Measurements from ENCODE around the gene FAM43B. TPM values are rescaled to one million over a fixed set of nuclear protein-coding genes. Genes with fewer than 3 reads are reported as not detected.

Gene FAM43B, protein sequence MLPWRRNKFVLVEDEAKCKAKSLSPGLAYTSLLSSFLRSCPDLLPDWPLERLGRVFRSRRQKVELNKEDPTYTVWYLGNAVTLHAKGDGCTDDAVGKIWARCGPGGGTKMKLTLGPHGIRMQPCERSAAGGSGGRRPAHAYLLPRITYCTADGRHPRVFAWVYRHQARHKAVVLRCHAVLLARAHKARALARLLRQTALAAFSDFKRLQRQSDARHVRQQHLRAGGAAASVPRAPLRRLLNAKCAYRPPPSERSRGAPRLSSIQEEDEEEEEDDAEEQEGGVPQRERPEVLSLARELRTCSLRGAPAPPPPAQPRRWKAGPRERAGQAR
- 0.80 TPM for polyA plus RNA-seq (2013, experiment 1 of 2)
- polyA plus RNA-seq (2013, experiment 2 of 2): 0.73 TPM

DNA sequence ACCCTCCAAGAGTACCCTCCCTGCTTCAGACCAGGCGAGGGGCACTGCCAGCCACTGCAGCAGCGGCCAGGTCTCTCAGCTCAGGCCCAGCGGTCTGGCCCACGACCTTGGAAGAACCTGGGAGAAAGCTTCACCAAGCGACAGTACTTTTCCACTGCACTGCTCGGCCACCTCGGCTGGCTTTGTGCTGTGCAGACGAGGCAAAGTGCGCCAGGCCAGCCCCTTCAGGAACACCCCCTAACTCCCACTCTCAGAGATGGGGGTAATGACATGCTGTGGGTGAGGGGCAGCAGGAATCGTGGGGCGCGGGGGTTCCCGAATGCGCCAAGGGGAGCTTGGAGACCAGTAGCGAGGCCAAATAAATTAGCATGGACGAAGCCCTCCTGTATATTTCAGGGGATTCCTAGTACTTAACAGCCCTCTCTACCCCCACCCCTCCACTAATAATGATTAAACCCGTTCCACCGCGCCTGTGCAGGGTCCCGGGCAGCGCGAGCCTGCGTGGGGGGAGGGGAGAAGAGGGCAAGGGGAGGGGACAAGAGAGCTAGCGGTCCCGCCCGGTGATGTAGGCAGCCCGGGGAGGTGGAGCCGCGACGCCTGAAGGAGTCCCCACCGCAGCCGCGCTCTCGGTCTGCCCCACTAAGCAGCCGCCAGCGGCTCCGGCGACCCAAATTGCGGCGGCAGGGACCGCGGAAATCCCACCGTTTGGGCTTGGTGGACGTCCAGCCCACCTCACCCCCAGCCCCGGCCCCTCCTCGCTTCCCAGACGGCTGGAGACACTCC, at the start of gene FAM43B:
Gene FAM43B (plus strand): TSS at position 629 of the 783 bp plus-strand sequence. CDS start 401 bp downstream, outside the sequence.
- Histone ChIP-seq H3K27ac (ENCODE audit: low read depth, low read length) (no peak within 1 kb of the TSS), H3K4ac (ENCODE audit: low read depth, low read length) (no peak within 1 kb of the TSS), H2BK120ac (ENCODE audit: low read depth, low read length) (no peak within 1 kb of the TSS)

DNA sequence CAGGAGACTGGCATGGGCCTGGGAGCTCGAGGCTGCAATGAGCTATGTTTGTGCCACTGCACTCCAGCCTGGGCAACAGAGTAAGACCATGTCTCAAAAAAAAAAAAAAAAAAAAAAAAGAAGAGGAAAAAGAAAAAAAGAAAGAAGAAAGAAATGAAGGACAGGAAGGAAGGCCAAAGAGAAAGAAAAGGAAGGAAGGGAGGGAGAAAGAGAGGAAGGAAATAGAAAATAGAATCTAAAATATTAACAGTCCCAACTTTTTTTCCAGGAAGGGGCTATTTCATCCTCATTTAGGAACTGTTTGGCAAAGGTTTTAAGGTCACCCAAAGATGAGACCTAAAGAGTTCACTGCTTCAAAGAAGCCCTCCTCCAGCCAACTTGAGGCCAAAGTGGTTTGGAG, 46.9 kb upstream of the FAM43B start:
- no peak overlapping the region for H4K8ac ChIP-seq (ENCODE audit: low read depth, low read length)
- no peak overlapping the region for H3K27ac ChIP-seq (ENCODE audit: low read depth, low read length)
- H3K27me3 ChIP-seq (ENCODE audit: insufficient read depth, low read length, poor library complexity): no peaks in the 10 kb centered on the region
- no peak overlapping the region for H3K18ac ChIP-seq (ENCODE audit: low read length)
- no peak overlapping the region for H3K9ac ChIP-seq (ENCODE audit: low read length)
- no peak overlapping the region for H3K4ac ChIP-seq (ENCODE audit: low read depth, low read length)
- H3K4me1 ChIP-seq (ENCODE audit: control insufficient read depth, low read depth, low read length): no peaks in the 10 kb centered on the region
- DNase-seq: no peak
- no peak overlapping the region for H2BK120ac ChIP-seq (ENCODE audit: low read depth, low read length)
- H3K79me2 ChIP-seq (ENCODE audit: control insufficient read depth, insufficient read depth, low read length): peaks cover 3% of the 10 kb centered on the region
- H3K23ac ChIP-seq (ENCODE audit: low read length): no peak overlapping the region
- no CpG with 5 or more reads among the region's 1 CpG for WGBS (ENCODE audit: extremely low coverage, insufficient coverage, low lambda C conversion rate)
- H3K56ac ChIP-seq (ENCODE audit: low read length): no peak overlapping the region
- H2BK15ac ChIP-seq (replicated peaks; ENCODE audit: low read depth): no peak overlapping the region
- H3K4me3 ChIP-seq (ENCODE audit: low read length): no peak overlapping the region
- H3K4me2 ChIP-seq (ENCODE audit: low read length): no peak overlapping the region
- peaks cover 2% of the 10 kb centered on the region for H3K36me3 ChIP-seq (ENCODE audit: control insufficient read depth, insufficient read depth, low read length)
- H3K79me1 ChIP-seq (ENCODE audit: low read length): peaks cover 6% of the 10 kb centered on the region
- H2BK5ac ChIP-seq (ENCODE audit: low read length): no peak overlapping the region
- H4K5ac ChIP-seq (ENCODE audit: low read length): no peak overlapping the region
- no peak overlapping the region for H2AK5ac ChIP-seq (ENCODE audit: low read length)

More for the DNA sequence above, at the start of gene FAM43B:
- Histone ChIP-seq H3K4me1 (ENCODE audit: control insufficient read depth, low read depth, low read length) (no peaks in the 10 kb centered on the region), H2AK5ac (ENCODE audit: low read length) (no peak within 1 kb of the TSS), H3K9ac (ENCODE audit: low read length) (peak within 1 kb of the TSS; percentile 67), H3K23ac (ENCODE audit: low read length) (peak within 1 kb of the TSS; percentile 59), H3K18ac (ENCODE audit: low read length) (peak within 1 kb of the TSS; percentile 65), H4K8ac (ENCODE audit: low read depth, low read length) (no peak within 1 kb of the TSS), H3K4me2 (ENCODE audit: low read length) (peak within 1 kb of the TSS; percentile 77), H3K56ac (ENCODE audit: low read length) (peak within 1 kb of the TSS; percentile 88), H3K36me3 (ENCODE audit: control insufficient read depth, insufficient read depth, low read length) (no peaks in the 10 kb centered on the region), H2BK5ac (ENCODE audit: low read length) (no peak within 1 kb of the TSS), H3K79me2 (ENCODE audit: control insufficient read depth, insufficient read depth, low read length) (no peaks in the 10 kb centered on the region), H3K27me3 (ENCODE audit: insufficient read depth, low read length, poor library complexity) (peaks cover 32% of the 10 kb centered on the region), H3K4me3 (ENCODE audit: low read length) (peak within 1 kb of the TSS; percentile 33), H4K5ac (ENCODE audit: low read length) (no peak within 1 kb of the TSS), H2BK15ac (replicated peaks; ENCODE audit: low read depth) (no peak within 1 kb of the TSS), H3K79me1 (ENCODE audit: low read length) (no peaks in the 10 kb centered on the region)
- DNase-seq: peak; percentile 77
- no CpG with 5 or more reads among the region's 47 CpGs for WGBS (ENCODE audit: extremely low coverage, insufficient coverage, low lambda C conversion rate)

DNA sequence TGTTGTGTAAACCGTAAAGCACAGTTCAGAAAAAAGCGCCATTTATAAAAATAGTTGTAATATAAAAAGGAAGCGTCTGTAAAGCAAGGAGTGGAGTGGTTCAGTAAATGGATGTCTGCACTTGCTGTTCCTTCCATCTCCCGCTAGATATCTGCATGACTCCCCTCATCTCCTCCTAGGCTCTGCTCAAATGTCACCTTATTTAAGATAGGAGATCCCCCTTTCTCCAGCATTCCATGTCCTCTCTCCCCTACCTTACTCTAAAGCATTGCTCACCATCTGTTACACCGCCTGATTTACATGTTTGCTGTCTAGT, 45.2 kb upstream of the FAM43B start:
- H2BK5ac ChIP-seq (ENCODE audit: low read length): no peak overlapping the region
- no peak overlapping the region for H3K23ac ChIP-seq (ENCODE audit: low read length)
- H3K56ac ChIP-seq (ENCODE audit: low read length): peak overlapping the region; percentile 93
- H3K18ac ChIP-seq (ENCODE audit: low read length): no peak overlapping the region
- peak overlapping the region; percentile 8 for H3K4ac ChIP-seq (ENCODE audit: low read depth, low read length)
- no peak overlapping the region for H2BK15ac ChIP-seq (replicated peaks; ENCODE audit: low read depth)
- no peak overlapping the region for H4K8ac ChIP-seq (ENCODE audit: low read depth, low read length)
- H3K4me3 ChIP-seq (ENCODE audit: low read length): peak overlapping the region; percentile 81
- no peaks in the 10 kb centered on the region for H3K36me3 ChIP-seq (ENCODE audit: control insufficient read depth, insufficient read depth, low read length)
- H3K27me3 ChIP-seq (ENCODE audit: insufficient read depth, low read length, poor library complexity): no peaks in the 10 kb centered on the region
- no peak overlapping the region for H2BK120ac ChIP-seq (ENCODE audit: low read depth, low read length)
- H3K4me2 ChIP-seq (ENCODE audit: low read length): peak overlapping the region; percentile 47
- DNase-seq: no peak
- H3K9ac ChIP-seq (ENCODE audit: low read length): peak overlapping the region; percentile 84
- H3K79me2 ChIP-seq (ENCODE audit: control insufficient read depth, insufficient read depth, low read length): peaks cover 3% of the 10 kb centered on the region
- H4K5ac ChIP-seq (ENCODE audit: low read length): no peak overlapping the region
- no peak overlapping the region for H2AK5ac ChIP-seq (ENCODE audit: low read length)
- H3K4me1 ChIP-seq (ENCODE audit: control insufficient read depth, low read depth, low read length): no peaks in the 10 kb centered on the region
- WGBS (ENCODE audit: extremely low coverage, insufficient coverage, low lambda C conversion rate): no CpG with 5 or more reads among the region's 5 CpGs
- no peak overlapping the region for H3K27ac ChIP-seq (ENCODE audit: low read depth, low read length)
- peaks cover 6% of the 10 kb centered on the region for H3K79me1 ChIP-seq (ENCODE audit: low read length)

GRCh38 chr1:20507564-20508410, 44.6 kb upstream of the FAM43B start, which contains the start of gene MUL1:
Gene MUL1, minus strand, starts transcription at chr1:20508151. Its CDS starts 127 bp downstream, at chr1:20508024.
- no peaks in the 10 kb centered on the region for H3K27me3 ChIP-seq (ENCODE audit: insufficient read depth, low read length, poor library complexity)
- no peak within 1 kb of the TSS for H2AK5ac ChIP-seq (ENCODE audit: low read length)
- no CpG with 5 or more reads among the region's 58 CpGs for WGBS (ENCODE audit: extremely low coverage, insufficient coverage, low lambda C conversion rate)
- H3K4ac ChIP-seq (ENCODE audit: low read depth, low read length): peak within 1 kb of the TSS; percentile 8
- H2BK120ac ChIP-seq (ENCODE audit: low read depth, low read length): no peak within 1 kb of the TSS
- no peaks in the 10 kb centered on the region for H3K4me1 ChIP-seq (ENCODE audit: control insufficient read depth, low read depth, low read length)
- H3K56ac ChIP-seq (ENCODE audit: low read length): peak within 1 kb of the TSS; percentile 93
- H3K79me1 ChIP-seq (ENCODE audit: low read length): peaks cover 6% of the 10 kb centered on the region
- no peak within 1 kb of the TSS for H2BK15ac ChIP-seq (replicated peaks; ENCODE audit: low read depth)
- H4K5ac ChIP-seq (ENCODE audit: low read length): peak within 1 kb of the TSS; percentile 87
- DNase-seq: peak; percentile 96
- H3K36me3 ChIP-seq (ENCODE audit: control insufficient read depth, insufficient read depth, low read length): no peaks in the 10 kb centered on the region
- peak within 1 kb of the TSS; percentile 81 for H3K4me3 ChIP-seq (ENCODE audit: low read length)
- H3K9ac ChIP-seq (ENCODE audit: low read length): peak within 1 kb of the TSS; percentile 84
- no peak within 1 kb of the TSS for H3K23ac ChIP-seq (ENCODE audit: low read length)
- H4K8ac ChIP-seq (ENCODE audit: low read depth, low read length): peak within 1 kb of the TSS; percentile 1
- no peak within 1 kb of the TSS for H2BK5ac ChIP-seq (ENCODE audit: low read length)
- no peak within 1 kb of the TSS for H3K18ac ChIP-seq (ENCODE audit: low read length)
- no peak within 1 kb of the TSS for H3K27ac ChIP-seq (ENCODE audit: low read depth, low read length)
- H3K4me2 ChIP-seq (ENCODE audit: low read length): peak within 1 kb of the TSS; percentile 90
- H3K79me2 ChIP-seq (ENCODE audit: control insufficient read depth, insufficient read depth, low read length): peaks cover 3% of the 10 kb centered on the region

DNA sequence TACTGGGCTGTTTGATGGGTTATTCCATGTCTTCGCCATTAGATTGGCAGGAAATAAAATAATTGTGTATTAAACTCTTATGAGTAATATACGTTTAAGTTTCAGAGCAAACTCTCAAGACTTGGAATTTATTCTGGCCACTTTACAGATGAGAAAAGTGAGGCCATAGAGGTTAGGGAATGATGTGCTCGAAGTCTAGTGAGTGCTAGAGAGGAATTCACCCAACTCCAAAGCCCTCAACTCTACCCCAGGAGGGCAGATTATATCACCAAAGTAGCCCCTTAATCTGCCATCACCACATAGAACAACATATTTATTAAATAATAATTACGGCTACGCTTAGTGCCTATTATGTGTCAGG, 44.0 kb upstream of the FAM43B start:
- WGBS (ENCODE audit: extremely low coverage, insufficient coverage, low lambda C conversion rate): no CpG with 5 or more reads among the region's 5 CpGs
- Histone ChIP-seq H2BK15ac (replicated peaks; ENCODE audit: low read depth) (no peak overlapping the region), H3K18ac (ENCODE audit: low read length) (no peak overlapping the region), H3K4me1 (ENCODE audit: control insufficient read depth, low read depth, low read length) (no peaks in the 10 kb centered on the region), H3K56ac (ENCODE audit: low read length) (peak overlapping the region; percentile 86), H3K23ac (ENCODE audit: low read length) (no peak overlapping the region), H3K4me2 (ENCODE audit: low read length) (peak overlapping the region; percentile 90), H2AK5ac (ENCODE audit: low read length) (no peak overlapping the region), H4K8ac (ENCODE audit: low read depth, low read length) (no peak overlapping the region), H3K4ac (ENCODE audit: low read depth, low read length) (no peak overlapping the region), H2BK120ac (ENCODE audit: low read depth, low read length) (no peak overlapping the region), H3K36me3 (ENCODE audit: control insufficient read depth, insufficient read depth, low read length) (no peaks in the 10 kb centered on the region), H3K27me3 (ENCODE audit: insufficient read depth, low read length, poor library complexity) (no peaks in the 10 kb centered on the region), H2BK5ac (ENCODE audit: low read length) (no peak overlapping the region), H4K5ac (ENCODE audit: low read length) (peak overlapping the region; percentile 87), H3K9ac (ENCODE audit: low read length) (peak overlapping the region; percentile 69), H3K79me2 (ENCODE audit: control insufficient read depth, insufficient read depth, low read length) (peaks cover 3% of the 10 kb centered on the region), H3K4me3 (ENCODE audit: low read length) (peak overlapping the region; percentile 66), H3K79me1 (ENCODE audit: low read length) (peaks cover 6% of the 10 kb centered on the region), H3K27ac (ENCODE audit: low read depth, low read length) (no peak overlapping the region)
- no peak for DNase-seq
